ENCODE measurements around the gene NOD2.

- no peak for TF ChIP-seq POLR2A (IDR thresholded peaks at IDR 0.05)
- TF ChIP-seq CTCF (IDR thresholded peaks at IDR 0.05), result no peak
These were observed 23.7 kb upstream of the NOD2 start for GRCh38 chr16:50669741-50670140.

Data from uterus (tissue), 2 donors.